ENCODE data around the gene RERE. TPM values are rescaled to one million over a fixed set of nuclear protein-coding genes. Genes with fewer than 3 reads are reported as not detected.

RERE gene
- total and polyA plus RNA-seq, 7 donors, result 19.2 to 148 (median 90.6) TPM

DNA sequence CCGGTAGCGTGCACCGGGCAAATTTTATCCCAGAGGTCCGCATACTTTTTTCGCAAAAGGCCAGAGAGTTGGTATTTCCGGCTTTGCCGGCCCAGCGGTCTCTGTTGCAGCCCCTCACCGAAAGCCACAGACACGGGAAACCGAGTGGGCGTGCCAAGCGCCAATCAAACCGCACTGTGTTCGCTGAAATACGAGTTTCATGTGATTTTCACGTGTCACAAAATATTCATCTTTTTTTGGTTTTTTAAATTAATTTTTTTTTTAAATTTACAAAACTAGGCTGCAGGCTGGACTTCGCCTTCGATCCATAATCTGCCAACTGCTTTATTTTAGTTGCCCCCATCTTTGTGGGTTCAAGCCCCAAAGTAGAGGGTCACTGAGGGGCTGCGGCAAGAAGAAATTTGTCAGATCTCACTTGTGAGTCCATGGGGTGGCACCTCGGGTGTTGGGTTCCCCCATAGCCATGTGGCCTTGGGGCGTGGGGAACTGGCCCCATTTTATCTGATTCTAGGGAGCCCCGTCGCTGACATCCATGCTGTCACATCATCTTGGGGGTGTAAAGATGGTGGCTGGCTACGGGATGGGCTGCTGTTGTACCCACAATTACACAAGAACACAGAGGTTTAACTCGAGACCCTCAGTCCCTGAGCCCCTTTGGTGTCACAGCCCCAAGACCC is 478.8 kb downstream of the RERE start:
- WGBS, 2 donors, result 92 to 95% methylated on average over 26 of the region's 26 CpGs
- Histone ChIP-seq H3K9me3 (no peaks in the 10 kb centered on the region), H3K27ac (no peak overlapping the region), H3K4me1 (peaks cover 0 to 20% (median 14%) of the 10 kb centered on the region in 4 donors), H3K36me3 (peaks cover 0 to 41% (median 0%) of the 10 kb centered on the region in 4 donors), H3K4me3 (no peak overlapping the region), H3K27me3 (no peaks in the 10 kb centered on the region)
- intact Hi-C loops (cut with DNase I), result no loop called here
- TF ChIP-seq POLR2A (IDR thresholded peaks at IDR 0.05) (no peak), POLR2AphosphoS5 (IDR thresholded peaks at IDR 0.05) (no peak), EP300 (IDR thresholded peaks at IDR 0.05) (no peak)
- TF ChIP-seq, protein P1, sequence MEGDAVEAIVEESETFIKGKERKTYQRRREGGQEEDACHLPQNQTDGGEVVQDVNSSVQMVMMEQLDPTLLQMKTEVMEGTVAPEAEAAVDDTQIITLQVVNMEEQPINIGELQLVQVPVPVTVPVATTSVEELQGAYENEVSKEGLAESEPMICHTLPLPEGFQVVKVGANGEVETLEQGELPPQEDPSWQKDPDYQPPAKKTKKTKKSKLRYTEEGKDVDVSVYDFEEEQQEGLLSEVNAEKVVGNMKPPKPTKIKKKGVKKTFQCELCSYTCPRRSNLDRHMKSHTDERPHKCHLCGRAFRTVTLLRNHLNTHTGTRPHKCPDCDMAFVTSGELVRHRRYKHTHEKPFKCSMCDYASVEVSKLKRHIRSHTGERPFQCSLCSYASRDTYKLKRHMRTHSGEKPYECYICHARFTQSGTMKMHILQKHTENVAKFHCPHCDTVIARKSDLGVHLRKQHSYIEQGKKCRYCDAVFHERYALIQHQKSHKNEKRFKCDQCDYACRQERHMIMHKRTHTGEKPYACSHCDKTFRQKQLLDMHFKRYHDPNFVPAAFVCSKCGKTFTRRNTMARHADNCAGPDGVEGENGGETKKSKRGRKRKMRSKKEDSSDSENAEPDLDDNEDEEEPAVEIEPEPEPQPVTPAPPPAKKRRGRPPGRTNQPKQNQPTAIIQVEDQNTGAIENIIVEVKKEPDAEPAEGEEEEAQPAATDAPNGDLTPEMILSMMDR (IDR thresholded peaks at IDR 0.05), result no peak
- no peak for DNase-seq

DNA sequence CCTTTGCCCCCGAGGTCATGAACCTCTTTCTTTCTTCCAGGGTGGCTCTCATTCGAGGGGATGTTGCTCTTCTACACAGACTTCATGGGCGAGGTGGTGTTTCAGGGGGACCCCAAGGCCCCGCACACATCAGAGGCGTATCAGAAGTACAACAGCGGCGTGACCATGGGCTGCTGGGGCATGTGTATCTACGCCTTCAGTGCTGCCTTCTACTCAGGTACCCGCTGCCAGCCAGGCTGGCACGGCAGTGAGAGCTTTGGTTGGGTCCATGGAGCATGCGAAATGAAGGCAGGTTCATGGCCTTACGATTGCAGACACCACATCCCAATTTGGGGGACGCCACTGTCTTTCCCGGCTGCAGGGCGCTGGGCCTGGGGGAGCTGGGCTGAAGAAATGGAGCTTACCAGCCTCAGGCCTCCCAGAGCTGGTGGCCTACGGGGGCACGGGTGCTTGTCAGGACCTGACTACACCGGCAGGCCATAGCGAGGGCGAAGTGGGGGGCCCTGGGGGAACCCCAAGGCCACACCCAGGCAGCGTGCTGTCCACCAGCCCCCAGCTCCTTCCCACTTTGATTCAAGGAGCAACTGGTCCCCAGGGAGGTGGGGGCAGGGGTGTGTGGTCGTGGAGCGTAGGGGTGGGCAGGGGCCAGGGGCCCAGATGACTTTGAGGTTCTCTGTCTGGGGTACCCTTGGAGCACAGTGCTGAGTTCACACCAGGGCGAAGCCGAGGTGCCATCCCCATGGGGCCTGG is 479.5 kb downstream of the RERE start:
- H3K4me1 ChIP-seq, result peaks cover 0 to 13% (median 7%) of the 10 kb centered on the region in 4 donors
- DNase-seq, result no peak
- H3K36me3 ChIP-seq, result peaks cover 0 to 46% (median 0%) of the 10 kb centered on the region in 4 donors
- no peak overlapping the region for H3K27ac ChIP-seq
- intact Hi-C loops (cut with DNase I), result no loop called here
- TF ChIP-seq, protein P1 (IDR thresholded peaks at IDR 0.05), result no peak
- no peak for TF ChIP-seq EP300 (IDR thresholded peaks at IDR 0.05)
- no peak for TF ChIP-seq POLR2A (IDR thresholded peaks at IDR 0.05)
- no peak for TF ChIP-seq POLR2AphosphoS5 (IDR thresholded peaks at IDR 0.05)
- no peaks in the 10 kb centered on the region for H3K9me3 ChIP-seq
- 92 to 95% methylated on average over 25 of the region's 25 CpGs for WGBS, 2 donors
- no peaks in the 10 kb centered on the region for H3K27me3 ChIP-seq
- H3K4me3 ChIP-seq, result no peak overlapping the region

- no peaks in the 10 kb centered on the region for H3K9me3 ChIP-seq
- intact Hi-C loops (cut with DNase I), result no loop called here
- TF ChIP-seq POLR2A (IDR thresholded peaks at IDR 0.05) (no peak), POLR2AphosphoS5 (IDR thresholded peaks at IDR 0.05) (no peak), EP300 (IDR thresholded peaks at IDR 0.05) (no peak)
- TF ChIP-seq, protein P1 (IDR thresholded peaks at IDR 0.05), result no peak
- H3K27ac ChIP-seq, result no peak overlapping the region
- WGBS, 2 donors, result 95 to 96% methylated on average over 27 of the region's 27 CpGs
- peaks cover 0 to 46% (median 0%) of the 10 kb centered on the region in 4 donors for H3K36me3 ChIP-seq
- H3K27me3 ChIP-seq, result no peaks in the 10 kb centered on the region
- H3K4me3 ChIP-seq, result no peak overlapping the region
- H3K4me1 ChIP-seq, result no peaks in the 10 kb centered on the region
- DNase-seq, result no peak
These were observed 482.2 kb downstream of the RERE start for GRCh38 chr1:8335246-8335645.

DNA sequence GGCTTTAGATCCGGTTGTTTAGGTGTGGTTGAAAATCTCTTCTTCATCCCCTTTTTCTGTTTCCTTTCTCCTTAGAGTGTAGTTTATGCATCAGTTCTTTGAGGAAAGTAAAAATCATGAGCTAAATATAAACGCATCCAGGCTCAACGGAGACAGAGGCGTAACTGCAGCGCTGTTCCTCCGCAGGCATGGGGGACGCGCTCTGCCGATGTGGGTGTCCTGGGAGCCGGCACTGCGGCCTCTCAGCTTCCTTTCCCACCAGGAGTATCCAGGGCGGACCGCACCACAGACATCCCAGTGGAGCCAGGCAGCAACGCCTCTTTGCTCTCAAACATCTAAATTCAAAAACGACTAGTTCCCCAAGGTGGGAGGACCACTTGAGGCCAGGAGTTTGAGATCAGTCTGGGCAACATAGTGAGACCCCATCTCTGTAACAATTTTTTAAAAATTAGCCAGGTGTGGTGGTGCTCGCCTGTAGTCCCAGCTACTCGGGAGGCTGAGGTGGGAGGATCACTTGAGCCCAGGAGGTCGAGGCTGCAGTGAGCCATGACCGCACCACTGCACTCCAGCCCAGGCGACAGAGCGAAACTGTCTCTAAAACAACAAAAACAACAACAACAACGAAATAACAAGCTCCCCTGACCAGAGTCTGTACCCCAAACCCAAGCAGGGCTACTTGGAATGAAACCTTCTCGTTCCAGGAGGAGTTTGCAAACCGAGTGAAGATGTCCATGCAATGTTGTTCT is 483.2 kb downstream of the RERE start:
- WGBS, 2 donors, result 91 to 93% methylated on average over 24 of the region's 24 CpGs
- no peaks in the 10 kb centered on the region for H3K27me3 ChIP-seq
- no peak overlapping the region for H3K27ac ChIP-seq
- no peak for DNase-seq
- H3K4me1 ChIP-seq, result no peaks in the 10 kb centered on the region
- H3K9me3 ChIP-seq, result no peaks in the 10 kb centered on the region
- intact Hi-C loops (cut with DNase I), result no loop called here
- peaks cover 0 to 40% (median 0%) of the 10 kb centered on the region in 4 donors for H3K36me3 ChIP-seq
- TF ChIP-seq POLR2AphosphoS5 (IDR thresholded peaks at IDR 0.05) (no peak), EP300 (IDR thresholded peaks at IDR 0.05) (no peak), POLR2A (IDR thresholded peaks at IDR 0.05) (no peak)
- TF ChIP-seq, protein P1 (IDR thresholded peaks at IDR 0.05), result no peak
- no peak overlapping the region for H3K4me3 ChIP-seq
